ENCODE results near the gene TMEM181.

TMEM181 gene

DNA sequence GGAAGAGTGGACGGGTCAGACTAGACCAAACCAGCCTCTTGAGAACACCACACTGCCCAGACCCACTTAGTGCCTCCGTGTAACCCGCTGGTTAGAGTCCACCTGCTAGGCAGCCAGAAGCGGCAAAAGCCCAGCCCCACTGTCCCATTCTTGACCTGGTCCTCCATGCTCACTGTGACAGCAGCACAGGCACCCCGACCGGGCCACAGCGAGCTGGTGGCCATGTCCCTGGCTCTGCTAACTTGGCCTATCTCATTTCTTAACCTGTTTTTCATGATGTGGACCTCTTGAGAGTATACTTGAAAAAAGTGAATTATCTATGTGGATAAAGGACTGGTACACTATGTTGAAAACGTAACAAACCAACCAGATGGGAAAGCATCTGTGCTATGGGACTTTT, 44.9 kb upstream of the TMEM181 start:
- Histone ChIP-seq H3K9me3 (ENCODE audit: insufficient read depth, low read length) (no peaks in the 10 kb centered on the region), H3K36me3 (ENCODE audit: low read length) (no peaks in the 10 kb centered on the region), H3K9ac (ENCODE audit: low read length) (no peak overlapping the region), H3K9me2 (replicated peaks; ENCODE audit: insufficient read depth, low read length) (no peaks in the 10 kb centered on the region), H3K79me2 (ENCODE audit: insufficient read depth, low read length) (no peaks in the 10 kb centered on the region), H2AFZ (ENCODE audit: low read depth, low read length, severe bottlenecking) (no peak overlapping the region), H3K4me2 (ENCODE audit: low read depth, low read length, poor library complexity, severe bottlenecking) (no peak overlapping the region), H3K27me3 (ENCODE audit: low read length) (no peaks in the 10 kb centered on the region), H3K27ac (ENCODE audit: low read depth, low read length) (no peak overlapping the region), H3F3A (ENCODE audit: insufficient read depth) (no peaks in the 10 kb centered on the region), H4K20me1 (ENCODE audit: low read depth, low read length) (no peaks in the 10 kb centered on the region), H3K4me3 (ENCODE audit: insufficient read depth, low read length, poor library complexity, severe bottlenecking) (no peak overlapping the region)
- TF ChIP-seq, protein P1, sequence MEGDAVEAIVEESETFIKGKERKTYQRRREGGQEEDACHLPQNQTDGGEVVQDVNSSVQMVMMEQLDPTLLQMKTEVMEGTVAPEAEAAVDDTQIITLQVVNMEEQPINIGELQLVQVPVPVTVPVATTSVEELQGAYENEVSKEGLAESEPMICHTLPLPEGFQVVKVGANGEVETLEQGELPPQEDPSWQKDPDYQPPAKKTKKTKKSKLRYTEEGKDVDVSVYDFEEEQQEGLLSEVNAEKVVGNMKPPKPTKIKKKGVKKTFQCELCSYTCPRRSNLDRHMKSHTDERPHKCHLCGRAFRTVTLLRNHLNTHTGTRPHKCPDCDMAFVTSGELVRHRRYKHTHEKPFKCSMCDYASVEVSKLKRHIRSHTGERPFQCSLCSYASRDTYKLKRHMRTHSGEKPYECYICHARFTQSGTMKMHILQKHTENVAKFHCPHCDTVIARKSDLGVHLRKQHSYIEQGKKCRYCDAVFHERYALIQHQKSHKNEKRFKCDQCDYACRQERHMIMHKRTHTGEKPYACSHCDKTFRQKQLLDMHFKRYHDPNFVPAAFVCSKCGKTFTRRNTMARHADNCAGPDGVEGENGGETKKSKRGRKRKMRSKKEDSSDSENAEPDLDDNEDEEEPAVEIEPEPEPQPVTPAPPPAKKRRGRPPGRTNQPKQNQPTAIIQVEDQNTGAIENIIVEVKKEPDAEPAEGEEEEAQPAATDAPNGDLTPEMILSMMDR (IDR thresholded peaks at IDR 0.05; ENCODE audit: insufficient read depth, low read length, poor library complexity, severe bottlenecking), result no peak
- TF ChIP-seq EZH2phosphoT487 (conservative IDR thresholded peaks at IDR 0.05; ENCODE audit: low read length), result no peak

DNA sequence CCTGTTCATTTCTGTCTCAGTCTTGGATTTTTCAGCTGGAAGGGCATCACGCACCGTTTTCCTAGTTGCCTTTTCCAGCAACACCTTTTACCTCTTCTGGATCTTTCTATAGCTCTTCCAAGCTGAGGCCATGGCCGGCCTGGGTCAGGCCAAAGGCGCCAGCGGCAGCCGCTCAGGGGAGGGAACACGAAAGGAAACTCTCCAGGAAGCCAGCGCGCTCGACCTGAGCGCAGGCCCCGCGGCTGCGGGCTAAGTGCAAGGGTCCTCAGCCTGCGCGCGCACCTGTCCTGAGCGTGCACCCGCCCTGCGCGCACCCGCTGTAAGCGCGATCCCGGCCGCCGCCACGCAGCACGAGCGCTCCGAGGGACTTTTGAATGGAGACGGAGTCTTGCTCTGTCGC, 43.8 kb upstream of the TMEM181 start:
- Histone ChIP-seq H2AFZ (ENCODE audit: low read depth, low read length, severe bottlenecking) (no peak overlapping the region), H3K4me3 (ENCODE audit: insufficient read depth, low read length, poor library complexity, severe bottlenecking) (no peak overlapping the region), H3K9me2 (replicated peaks; ENCODE audit: insufficient read depth, low read length) (no peaks in the 10 kb centered on the region), H3K27me3 (ENCODE audit: low read length) (no peaks in the 10 kb centered on the region), H3K4me2 (ENCODE audit: low read depth, low read length, poor library complexity, severe bottlenecking) (no peak overlapping the region), H3F3A (ENCODE audit: insufficient read depth) (no peaks in the 10 kb centered on the region), H4K20me1 (ENCODE audit: low read depth, low read length) (no peaks in the 10 kb centered on the region), H3K9me3 (ENCODE audit: insufficient read depth, low read length) (no peaks in the 10 kb centered on the region), H3K27ac (ENCODE audit: low read depth, low read length) (no peak overlapping the region), H3K36me3 (ENCODE audit: low read length) (no peaks in the 10 kb centered on the region), H3K9ac (ENCODE audit: low read length) (no peak overlapping the region), H3K79me2 (ENCODE audit: insufficient read depth, low read length) (no peaks in the 10 kb centered on the region)
- no peak for TF ChIP-seq EZH2phosphoT487 (conservative IDR thresholded peaks at IDR 0.05; ENCODE audit: low read length)

DNA sequence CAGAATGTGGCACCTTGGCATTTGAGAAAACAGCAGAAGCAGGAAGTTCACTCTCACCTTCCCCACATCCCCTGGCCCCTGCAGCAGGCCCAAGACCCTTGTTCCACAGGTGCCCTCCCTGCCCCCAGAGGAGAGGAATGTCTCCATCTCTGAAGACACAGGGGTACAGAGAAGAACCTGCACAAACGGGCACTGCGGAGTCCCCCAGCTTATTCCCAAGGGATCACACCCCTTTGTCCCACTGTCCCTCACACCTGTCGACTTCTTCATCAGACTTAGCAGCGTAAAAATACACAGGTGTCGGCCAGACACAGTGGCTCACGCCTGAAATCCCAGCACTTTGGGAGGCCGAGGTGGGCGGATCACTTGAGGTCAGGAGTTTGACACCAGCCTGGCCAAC, 42.9 kb upstream of the TMEM181 start:
- H3K27me3 ChIP-seq (ENCODE audit: low read length), result no peaks in the 10 kb centered on the region
- no peak overlapping the region for H3K4me3 ChIP-seq (ENCODE audit: insufficient read depth, low read length, poor library complexity, severe bottlenecking)
- no peak overlapping the region for H3K27ac ChIP-seq (ENCODE audit: low read depth, low read length)
- no peak overlapping the region for H2AFZ ChIP-seq (ENCODE audit: low read depth, low read length, severe bottlenecking)
- no peaks in the 10 kb centered on the region for H3K36me3 ChIP-seq (ENCODE audit: low read length)
- no peaks in the 10 kb centered on the region for H4K20me1 ChIP-seq (ENCODE audit: low read depth, low read length)
- H3K9me3 ChIP-seq (ENCODE audit: insufficient read depth, low read length), result no peaks in the 10 kb centered on the region
- no peak overlapping the region for H3K4me2 ChIP-seq (ENCODE audit: low read depth, low read length, poor library complexity, severe bottlenecking)
- H3K9ac ChIP-seq (ENCODE audit: low read length), result no peak overlapping the region
- no peaks in the 10 kb centered on the region for H3F3A ChIP-seq (ENCODE audit: insufficient read depth)
- TF ChIP-seq EZH2phosphoT487 (conservative IDR thresholded peaks at IDR 0.05; ENCODE audit: low read length), result no peak
- TF ChIP-seq, protein P1 (IDR thresholded peaks at IDR 0.05; ENCODE audit: insufficient read depth, low read length, poor library complexity, severe bottlenecking), result no peak
- H3K9me2 ChIP-seq (replicated peaks; ENCODE audit: insufficient read depth, low read length), result no peaks in the 10 kb centered on the region
- H3K79me2 ChIP-seq (ENCODE audit: insufficient read depth, low read length), result no peaks in the 10 kb centered on the region

DNA sequence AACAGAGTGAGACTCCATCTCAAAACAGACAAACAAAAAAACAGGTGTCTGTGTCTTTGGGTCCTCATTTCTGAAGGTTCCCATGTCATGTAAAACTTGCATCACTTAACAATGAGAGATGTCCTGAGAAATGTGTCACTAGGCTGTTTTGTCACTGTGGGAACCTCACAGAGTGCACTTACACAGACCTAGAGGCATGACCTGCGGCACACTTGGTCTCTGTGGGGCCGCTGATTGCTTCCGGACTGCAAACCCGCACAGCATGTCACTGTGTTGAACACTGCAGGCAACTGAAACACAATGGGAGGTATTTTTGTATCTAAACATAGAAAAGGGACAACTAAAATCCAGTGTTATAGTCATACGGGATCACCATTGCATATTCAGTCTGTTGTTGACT, 42.3 kb upstream of the TMEM181 start:
- TF ChIP-seq, protein P1 (IDR thresholded peaks at IDR 0.05; ENCODE audit: insufficient read depth, low read length, poor library complexity, severe bottlenecking), result no peak
- TF ChIP-seq EZH2phosphoT487 (conservative IDR thresholded peaks at IDR 0.05; ENCODE audit: low read length), result no peak
- Histone ChIP-seq H3K4me2 (ENCODE audit: low read depth, low read length, poor library complexity, severe bottlenecking) (no peak overlapping the region), H3K4me3 (ENCODE audit: insufficient read depth, low read length, poor library complexity, severe bottlenecking) (no peak overlapping the region)

More for the DNA sequence above, 42.3 kb upstream of the TMEM181 start:
- Histone ChIP-seq H3K9ac (ENCODE audit: low read length) (no peak overlapping the region), H4K20me1 (ENCODE audit: low read depth, low read length) (no peaks in the 10 kb centered on the region), H3K9me3 (ENCODE audit: insufficient read depth, low read length) (no peaks in the 10 kb centered on the region), H3F3A (ENCODE audit: insufficient read depth) (no peaks in the 10 kb centered on the region), H3K9me2 (replicated peaks; ENCODE audit: insufficient read depth, low read length) (no peaks in the 10 kb centered on the region), H2AFZ (ENCODE audit: low read depth, low read length, severe bottlenecking) (no peak overlapping the region), H3K36me3 (ENCODE audit: low read length) (no peaks in the 10 kb centered on the region), H3K79me2 (ENCODE audit: insufficient read depth, low read length) (no peaks in the 10 kb centered on the region), H3K27me3 (ENCODE audit: low read length) (no peaks in the 10 kb centered on the region), H3K27ac (ENCODE audit: low read depth, low read length) (no peak overlapping the region)

Measured in SU-DHL-6 (cell line).